ENCODE results near the gene ADAMTS2. TPM values are rescaled to one million over a fixed set of nuclear protein-coding genes. Genes with fewer than 3 reads are reported as not detected.

Gene ADAMTS2
- total and polyA plus RNA-seq, 12 donors: 4.3 to 70.3 (median 22.4) TPM

DNA sequence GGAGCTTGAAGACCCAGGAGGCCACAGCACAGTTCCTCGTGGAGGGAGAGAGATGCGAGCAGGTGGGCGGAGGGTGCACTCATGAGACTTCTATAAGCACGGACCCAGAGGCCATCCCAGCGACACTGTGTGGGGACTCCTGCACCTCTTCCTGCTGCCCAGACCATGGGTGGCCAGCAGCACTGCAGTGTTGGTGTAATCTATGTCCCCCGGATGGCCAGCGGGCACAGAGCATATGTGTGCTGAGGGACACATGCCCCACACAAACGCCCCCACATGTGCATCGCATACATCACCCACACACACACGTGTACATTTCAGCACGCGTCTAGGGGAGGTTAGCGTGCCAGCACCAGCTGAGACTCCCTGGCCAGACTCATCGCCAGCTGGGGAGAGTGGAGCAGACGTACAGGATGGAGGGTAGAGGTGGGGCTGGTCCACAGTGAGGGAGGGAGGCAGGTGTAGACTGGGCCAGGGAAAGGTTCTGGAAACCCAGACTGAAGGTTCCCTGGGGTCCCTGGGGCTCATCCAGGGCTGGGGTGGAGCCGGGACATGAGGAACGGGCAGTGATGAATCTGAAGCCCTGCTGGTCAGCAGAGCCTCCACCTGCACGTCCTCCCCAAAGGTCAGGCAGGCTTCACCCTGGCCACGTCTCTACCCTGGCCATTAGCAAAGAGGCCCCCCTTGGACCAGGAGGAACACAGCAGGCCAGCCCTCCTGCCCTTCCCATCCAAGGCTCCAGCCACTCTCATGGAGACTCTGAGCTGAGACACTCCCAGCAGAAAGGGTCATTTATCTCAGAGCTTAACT, 27.6 kb downstream of the ADAMTS2 start:
- WGBS, 4 donors: 69 to 87% (median 80%) methylated on average over 15 to 19 of the region's 19 CpGs
- DNase-seq: peak in 1 of 7 donors; percentile 6
- TF ChIP-seq, protein P1, sequence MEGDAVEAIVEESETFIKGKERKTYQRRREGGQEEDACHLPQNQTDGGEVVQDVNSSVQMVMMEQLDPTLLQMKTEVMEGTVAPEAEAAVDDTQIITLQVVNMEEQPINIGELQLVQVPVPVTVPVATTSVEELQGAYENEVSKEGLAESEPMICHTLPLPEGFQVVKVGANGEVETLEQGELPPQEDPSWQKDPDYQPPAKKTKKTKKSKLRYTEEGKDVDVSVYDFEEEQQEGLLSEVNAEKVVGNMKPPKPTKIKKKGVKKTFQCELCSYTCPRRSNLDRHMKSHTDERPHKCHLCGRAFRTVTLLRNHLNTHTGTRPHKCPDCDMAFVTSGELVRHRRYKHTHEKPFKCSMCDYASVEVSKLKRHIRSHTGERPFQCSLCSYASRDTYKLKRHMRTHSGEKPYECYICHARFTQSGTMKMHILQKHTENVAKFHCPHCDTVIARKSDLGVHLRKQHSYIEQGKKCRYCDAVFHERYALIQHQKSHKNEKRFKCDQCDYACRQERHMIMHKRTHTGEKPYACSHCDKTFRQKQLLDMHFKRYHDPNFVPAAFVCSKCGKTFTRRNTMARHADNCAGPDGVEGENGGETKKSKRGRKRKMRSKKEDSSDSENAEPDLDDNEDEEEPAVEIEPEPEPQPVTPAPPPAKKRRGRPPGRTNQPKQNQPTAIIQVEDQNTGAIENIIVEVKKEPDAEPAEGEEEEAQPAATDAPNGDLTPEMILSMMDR (IDR thresholded peaks at IDR 0.05): no peak
- TF ChIP-seq POLR2A (IDR thresholded peaks at IDR 0.05): no peak
- Histone ChIP-seq H3K36me3 (replicated peaks in 1 of 2) (no peaks in the 10 kb centered on the region), H3K9me3 (replicated peaks in 1 of 3) (no peaks in the 10 kb centered on the region), H3K4me1 (replicated peaks in 1 of 2) (no peaks in the 10 kb centered on the region), H3K27me3 (no peaks in the 10 kb centered on the region), H3K27ac (no peak overlapping the region), H3K4me3 (no peak overlapping the region)
- intact Hi-C loops (cut with DNase I): no loop called here

DNA sequence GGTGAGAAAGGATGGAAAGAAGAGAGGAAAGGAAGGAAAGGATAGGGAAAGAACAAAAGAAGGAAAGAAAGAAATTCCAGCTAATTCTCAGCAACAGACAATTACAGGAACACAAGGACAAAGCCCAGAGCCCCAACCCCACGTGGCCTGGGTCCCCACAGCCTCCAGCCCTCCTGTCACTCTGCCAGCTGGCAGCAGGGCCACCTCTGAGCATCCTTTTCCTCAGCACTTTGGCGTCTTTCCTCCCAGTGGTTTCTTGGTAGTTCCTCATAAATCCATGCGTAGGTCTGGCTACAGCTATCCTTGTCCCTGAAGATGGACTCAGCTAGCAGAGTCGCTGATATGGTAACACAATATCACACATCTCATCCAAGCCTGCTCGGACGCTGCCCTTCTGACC, 28.3 kb downstream of the ADAMTS2 start:
- 35 to 58% (median 52%) methylated on average over 4 to 6 of the region's 6 CpGs for WGBS, 4 donors
- peak in 2 of 7 donors; percentile 7 to 10 for DNase-seq
- Histone ChIP-seq H3K4me3 (no peak overlapping the region), H3K27me3 (no peaks in the 10 kb centered on the region), H3K36me3 (replicated peaks in 1 of 2) (no peaks in the 10 kb centered on the region), H3K4me1 (replicated peaks in 1 of 2) (no peaks in the 10 kb centered on the region), H3K9me3 (replicated peaks in 1 of 3) (no peaks in the 10 kb centered on the region), H3K27ac (no peak overlapping the region)
- TF ChIP-seq, protein P1 (IDR thresholded peaks at IDR 0.05): no peak
- no peak for TF ChIP-seq POLR2A (IDR thresholded peaks at IDR 0.05)
- intact Hi-C loops (cut with DNase I): no loop called here

DNA sequence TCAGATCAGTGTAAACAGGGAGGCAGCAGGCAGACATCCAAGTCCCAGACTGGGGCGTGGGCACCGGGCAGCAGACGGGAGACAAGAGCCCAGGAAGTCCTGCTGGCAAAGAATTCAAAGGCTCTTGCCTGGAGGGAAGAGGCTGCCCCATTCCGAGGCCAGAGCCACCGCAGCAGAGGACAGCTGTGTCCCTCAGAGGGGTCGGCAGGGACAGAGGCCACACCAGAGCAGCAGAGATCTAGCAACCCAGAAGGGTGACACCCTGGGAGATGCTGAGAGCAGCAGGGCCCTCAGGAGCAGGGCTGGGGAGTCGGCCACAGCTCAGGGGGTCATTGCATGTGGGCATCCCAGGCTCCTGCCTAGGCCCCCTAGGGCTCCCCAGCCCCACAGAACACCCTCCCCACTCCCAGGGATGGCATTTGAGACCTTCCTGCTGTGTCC, 29.1 kb downstream of the ADAMTS2 start:
- no peak overlapping the region for H3K4me3 ChIP-seq
- 71 to 80% (median 77%) methylated on average over 4 to 7 of the region's 7 CpGs for WGBS, 4 donors
- TF ChIP-seq, protein P1 (IDR thresholded peaks at IDR 0.05): no peak
- no peak for TF ChIP-seq POLR2A (IDR thresholded peaks at IDR 0.05)
- H3K9me3 ChIP-seq (replicated peaks in 1 of 3): no peaks in the 10 kb centered on the region
- intact Hi-C loops (cut with DNase I): no loop called here
- H3K27ac ChIP-seq: no peak overlapping the region
- DNase-seq: peak in 2 of 7 donors; percentile 4 to 8
- H3K27me3 ChIP-seq: no peaks in the 10 kb centered on the region
- H3K4me1 ChIP-seq (replicated peaks in 1 of 2): no peaks in the 10 kb centered on the region
- no peaks in the 10 kb centered on the region for H3K36me3 ChIP-seq (replicated peaks in 1 of 2)

DNA sequence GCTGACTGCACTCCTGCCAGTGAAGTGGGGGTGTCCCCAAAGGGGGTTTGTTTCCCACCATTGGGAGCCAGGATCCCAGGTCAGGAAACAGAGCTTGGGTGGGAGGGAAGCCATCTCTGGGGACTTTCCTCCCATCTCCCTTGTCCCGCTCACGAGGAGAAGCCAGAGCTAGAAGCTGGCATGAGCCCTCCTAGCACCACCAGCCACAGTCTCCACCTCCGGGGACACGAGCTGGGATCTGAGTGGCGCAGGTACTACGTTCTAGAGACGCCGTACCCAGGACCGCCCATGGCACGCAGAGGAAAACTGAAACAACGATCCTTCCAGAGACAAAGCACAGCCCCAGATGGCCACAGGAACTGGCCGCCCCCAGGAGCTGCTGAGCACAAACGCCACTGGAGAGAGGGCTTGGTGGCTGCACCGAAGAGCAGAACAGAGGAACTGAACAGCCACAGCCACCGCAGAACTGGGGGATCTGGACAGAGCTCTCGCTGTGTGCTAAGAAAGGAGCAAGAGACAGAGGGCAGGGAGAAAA, 29.8 kb downstream of the ADAMTS2 start:
- DNase-seq: peak in 2 of 7 donors; percentile 1 to 4
- Histone ChIP-seq H3K4me3 (no peak overlapping the region), H3K27ac (peak overlapping the region in 2 of 5 donors; percentile 71 to 79), H3K9me3 (replicated peaks in 1 of 3) (no peaks in the 10 kb centered on the region), H3K27me3 (no peaks in the 10 kb centered on the region), H3K4me1 (replicated peaks in 1 of 2) (no peaks in the 10 kb centered on the region), H3K36me3 (replicated peaks in 1 of 2) (no peaks in the 10 kb centered on the region)
- TF ChIP-seq POLR2A (IDR thresholded peaks at IDR 0.05): no peak
- TF ChIP-seq, protein P1 (IDR thresholded peaks at IDR 0.05): no peak
- intact Hi-C loops (cut with DNase I): no loop called here
- 79 to 91% (median 88%) methylated on average over 4 to 16 of the region's 16 CpGs for WGBS, 4 donors
